A673 (cell line): ENCODE data around the gene SMIM35. TPM values are rescaled to one million over a fixed set of nuclear protein-coding genes. Genes with fewer than 3 reads are reported as not detected.

Experiments
- BruUV-seq: library from RNA; stranded (reverse); fragments of 400-500 nt; replicated peaks from 2 replicates; lab custom pipeline; 2021; lab: Mats Ljungman, UMichigan
- CTCF ChIA-PET: fragments of 300-600 bp; sonication (Branson Sonifier 250); formaldehyde crosslinking; loops from one replicate; lab custom pipeline; 2022; ENCODE audit warnings: antibody characterized with exemption; lab: Charles Lee
- POLR2A ChIA-PET: fragments of 300-600 bp; sonication (Branson Sonifier 250); formaldehyde crosslinking; loops from one replicate; lab custom pipeline; 2022; ENCODE audit warnings: antibody characterized with exemption; ENCODE audit not compliant: low non-redundant PET; lab: Charles Lee
- DNase-seq: peaks from one replicate; pipeline ENCODE4 v3.0.0-alpha.2; 2015; ENCODE audit warnings: low spot score
- H3K27ac ChIP-seq: fragments of 200-600 bp; sonication (generic); 2 replicates; pipeline ENCODE4 v1.5.1; 2016; ENCODE audit warnings: mixed run types, low read depth, mild to moderate bottlenecking, mixed read lengths, antibody characterized with exemption, low read length; ENCODE audit not compliant: poor library complexity, severe bottlenecking
- H3K27me3 ChIP-seq: fragments of 200-600 bp; sonication (generic); replicated peaks from 2 replicates; pipeline ENCODE4 v1.6.1; 2017; ENCODE audit warnings: mixed run types, low read depth, mild to moderate bottlenecking, mixed read lengths, antibody characterized with exemption, low read length; ENCODE audit not compliant: insufficient read depth, poor library complexity
- H3K36me3 ChIP-seq: fragments of 200-600 bp; sonication (generic); 2 replicates; pipeline ENCODE4 v1.6.1; 2016; ENCODE audit warnings: mixed run types, mild to moderate bottlenecking, mixed read lengths, antibody characterized with exemption, low read length; ENCODE audit not compliant: insufficient read depth, poor library complexity, severe bottlenecking
- H3K4me1 ChIP-seq: fragments of 200-600 bp; sonication (generic); 2 replicates; pipeline ENCODE4 v1.6.1; 2017; ENCODE audit warnings: mixed run types, mild to moderate bottlenecking, mixed read lengths, antibody characterized with exemption, low read length; ENCODE audit not compliant: insufficient read depth, poor library complexity, severe bottlenecking
- H3K4me3 ChIP-seq: fragments of 200-600 bp; sonication (generic); 2 replicates; pipeline ENCODE4 v1.5.1; 2016; ENCODE audit warnings: low read depth, mixed run types, mild to moderate bottlenecking, mixed read lengths, low read length; ENCODE audit not compliant: poor library complexity, severe bottlenecking
- H3K9me3 ChIP-seq: fragments of 200-600 bp; sonication (generic); 2 replicates; pipeline ENCODE4 v1.6.1; 2016; ENCODE audit warnings: mixed run types, low read depth, mild to moderate bottlenecking, mixed read lengths, antibody characterized with exemption, low read length; ENCODE audit not compliant: poor library complexity, severe bottlenecking
- EZH2 ChIP-seq: fragments of 200-600 bp; sonication (generic); IDR thresholded peaks from 2 replicates; pipeline ENCODE4 v1.6.1; 2017; ENCODE audit warnings: borderline replicate concordance, low read depth, mild to moderate bottlenecking, mixed read lengths, antibody characterized with exemption, low read length; ENCODE audit not compliant: poor library complexity, severe bottlenecking
- intact Hi-C: fragments of 100-400 bp; cut with micrococcal nuclease; formaldehyde crosslinking; loops from one replicate; pipeline ENCODE4 v1.10.0; 2022; ENCODE audit not compliant: unreplicated experiment
- total RNA-seq: library from RNA; stranded (reverse); gene quantifications from 2 replicates; pipeline ENCODE4 v1.2.3, GENCODE V29; 2021
- TF ChIP-seq, protein P1 (sequence below): fragments of 300-800, 200-600 bp; sonication (generic); conservative IDR thresholded peaks from 2 replicates; pipeline ENCODE4 v1.5.1; 2017; ENCODE audit warnings: low read depth, mild to moderate bottlenecking, antibody characterized with exemption, low read length, moderate library complexity, mixed read lengths

SMIM35 gene
- total RNA-seq, 1 experiment from 2014 or later, result not detected

DNA sequence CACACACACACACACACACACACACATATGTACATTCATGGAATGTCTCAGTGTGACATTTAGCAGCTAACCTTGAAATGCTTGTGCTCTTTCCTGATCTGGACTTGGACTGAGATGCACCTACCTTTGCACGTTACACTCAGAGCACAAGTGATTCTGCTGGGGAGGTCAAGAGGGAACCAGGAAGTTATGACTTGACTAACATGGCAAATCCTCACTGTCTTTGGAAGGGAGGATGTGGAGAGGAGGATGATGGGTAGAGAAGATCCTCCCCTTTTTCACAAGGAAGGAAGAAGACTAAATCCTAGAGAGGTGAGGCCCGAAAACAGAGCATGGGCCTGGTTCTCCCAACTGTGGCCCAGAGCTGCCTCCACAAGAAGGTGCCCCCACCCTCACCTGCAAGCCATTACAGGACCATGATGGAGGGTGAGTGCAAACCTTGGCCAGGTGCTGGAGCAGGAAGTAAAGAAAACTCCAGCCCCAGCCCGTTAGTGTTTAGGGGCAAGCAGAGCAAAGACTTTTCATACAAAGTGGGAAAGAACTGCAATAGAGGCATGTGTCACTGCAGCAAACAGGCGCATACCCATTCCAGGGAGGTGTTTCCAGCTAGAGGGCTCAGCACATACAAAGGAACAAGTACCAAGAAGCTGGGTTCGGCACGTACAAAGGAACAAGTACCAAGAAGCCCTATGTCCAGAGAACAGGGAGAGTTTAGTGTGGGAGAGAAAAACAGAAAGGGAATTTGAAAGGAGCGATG, 39.5 kb upstream of the SMIM35 start:
- intact Hi-C loops, result no loop called here
- no peaks in the 10 kb centered on the region for H3K27me3 ChIP-seq
- ChIA-PET CTCF (no interaction called here), POLR2A (interaction anchor here (0.6 kb wide), 1 partner anchor 2000 kb away, joined by 4 read pairs; no protein-coding TSS in a partner anchor)
- no peaks in the 10 kb centered on the region for H3K9me3 ChIP-seq
- TF ChIP-seq, protein P1, sequence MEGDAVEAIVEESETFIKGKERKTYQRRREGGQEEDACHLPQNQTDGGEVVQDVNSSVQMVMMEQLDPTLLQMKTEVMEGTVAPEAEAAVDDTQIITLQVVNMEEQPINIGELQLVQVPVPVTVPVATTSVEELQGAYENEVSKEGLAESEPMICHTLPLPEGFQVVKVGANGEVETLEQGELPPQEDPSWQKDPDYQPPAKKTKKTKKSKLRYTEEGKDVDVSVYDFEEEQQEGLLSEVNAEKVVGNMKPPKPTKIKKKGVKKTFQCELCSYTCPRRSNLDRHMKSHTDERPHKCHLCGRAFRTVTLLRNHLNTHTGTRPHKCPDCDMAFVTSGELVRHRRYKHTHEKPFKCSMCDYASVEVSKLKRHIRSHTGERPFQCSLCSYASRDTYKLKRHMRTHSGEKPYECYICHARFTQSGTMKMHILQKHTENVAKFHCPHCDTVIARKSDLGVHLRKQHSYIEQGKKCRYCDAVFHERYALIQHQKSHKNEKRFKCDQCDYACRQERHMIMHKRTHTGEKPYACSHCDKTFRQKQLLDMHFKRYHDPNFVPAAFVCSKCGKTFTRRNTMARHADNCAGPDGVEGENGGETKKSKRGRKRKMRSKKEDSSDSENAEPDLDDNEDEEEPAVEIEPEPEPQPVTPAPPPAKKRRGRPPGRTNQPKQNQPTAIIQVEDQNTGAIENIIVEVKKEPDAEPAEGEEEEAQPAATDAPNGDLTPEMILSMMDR, result no peak
- TF ChIP-seq EZH2, result no peak
- BruUV-seq, result no TSS peak
- H3K36me3 ChIP-seq, result no peaks in the 10 kb centered on the region
- H3K27ac ChIP-seq, result no peak overlapping the region
- H3K4me1 ChIP-seq, result no peaks in the 10 kb centered on the region
- no peak overlapping the region for H3K4me3 ChIP-seq
- DNase-seq, result no peak

DNA sequence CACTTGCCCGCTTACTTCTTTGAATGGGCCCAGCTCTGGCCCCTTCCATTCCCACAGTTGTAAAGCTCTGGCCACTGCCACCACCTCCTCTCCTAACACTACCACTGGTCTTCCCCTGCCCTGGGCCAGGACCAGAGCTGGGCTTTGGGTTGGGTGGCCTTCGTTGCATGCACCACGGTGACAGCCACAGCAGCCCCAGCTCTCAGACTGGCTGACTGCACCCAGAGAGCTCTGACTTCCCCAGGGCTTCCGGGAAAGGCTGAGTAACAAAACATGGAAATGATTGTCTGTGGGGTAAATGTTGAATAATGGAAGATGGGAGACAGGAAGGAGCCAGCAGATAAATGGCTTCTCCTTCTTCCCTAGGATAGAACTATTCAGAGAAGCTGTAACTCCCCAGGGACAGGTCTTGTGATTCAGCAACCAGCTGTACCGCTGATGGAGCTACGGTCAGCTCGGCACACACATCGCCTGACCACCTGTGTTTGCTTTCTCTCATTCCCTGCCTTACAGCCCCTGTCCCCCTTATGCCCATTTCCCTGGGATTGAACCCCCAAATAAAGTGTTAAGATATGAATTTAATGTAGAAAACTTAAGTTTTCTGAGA, 38.3 kb upstream of the SMIM35 start:
- DNase-seq, result peak; percentile 35

DNA sequence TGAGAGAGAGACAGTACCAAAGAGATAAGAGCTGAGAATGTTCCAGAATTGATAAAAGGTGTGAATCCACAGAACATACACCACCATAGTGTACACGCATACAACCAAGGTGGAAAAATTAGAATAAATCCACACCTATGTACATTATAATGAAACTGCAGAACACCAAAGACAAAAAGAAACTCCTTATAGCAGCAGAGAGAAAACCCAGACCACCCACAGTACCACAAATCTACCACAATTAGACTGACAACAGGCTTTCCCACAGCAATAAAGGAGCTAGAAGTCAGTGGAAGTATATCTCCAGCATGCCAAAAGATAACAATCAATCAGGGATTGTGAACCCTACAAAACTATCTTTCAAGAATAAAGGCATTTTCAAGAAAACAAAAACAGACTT, 34.0 kb upstream of the SMIM35 start:
- TF ChIP-seq, protein P1, result no peak
- no peak for TF ChIP-seq EZH2
- no TSS peak for BruUV-seq
- POLR2A ChIA-PET, result no interaction called here

More for the DNA sequence above, 38.3 kb upstream of the SMIM35 start:
- Histone ChIP-seq H3K9me3 (no peaks in the 10 kb centered on the region), H3K27me3 (no peaks in the 10 kb centered on the region), H3K36me3 (no peaks in the 10 kb centered on the region), H3K4me3 (no peak overlapping the region), H3K27ac (no peak overlapping the region), H3K4me1 (no peaks in the 10 kb centered on the region)
- ChIA-PET POLR2A (no interaction called here), CTCF (no interaction called here)
- intact Hi-C loops, result no loop called here
- BruUV-seq, result no TSS peak
- TF ChIP-seq EZH2, result no peak
- TF ChIP-seq, protein P1, result no peak

More for the DNA sequence above, 34.0 kb upstream of the SMIM35 start:
- Histone ChIP-seq H3K36me3 (no peaks in the 10 kb centered on the region), H3K4me1 (no peaks in the 10 kb centered on the region), H3K27ac (no peak overlapping the region), H3K4me3 (no peak overlapping the region), H3K9me3 (no peaks in the 10 kb centered on the region), H3K27me3 (peaks cover 11% of the 10 kb centered on the region)
- DNase-seq, result no peak
- intact Hi-C loops, result no loop called here
- CTCF ChIA-PET, result no interaction called here
